Measurements from ENCODE around the gene ATXN2.

The ATXN2 gene

DNA sequence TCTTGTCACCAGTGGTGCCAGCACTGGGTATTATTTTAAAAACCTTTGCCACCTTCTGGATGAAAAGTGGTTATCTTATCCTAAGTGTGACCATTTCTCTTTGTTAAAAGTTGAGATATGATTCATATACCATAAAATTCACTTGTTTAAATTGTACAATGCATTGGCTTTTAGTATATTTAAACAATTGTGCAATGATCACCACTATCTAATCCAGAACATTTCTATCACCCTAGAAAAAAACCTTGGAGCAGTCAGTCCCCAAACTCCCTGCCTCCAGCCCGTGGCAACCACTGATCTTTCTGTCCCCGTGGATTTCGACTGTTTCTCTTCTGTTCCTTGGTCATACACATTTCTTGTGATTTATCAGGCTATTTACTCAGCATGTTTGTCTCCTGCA is 165.1 kb downstream of the ATXN2 start:
- no peak for DNase-seq

DNA sequence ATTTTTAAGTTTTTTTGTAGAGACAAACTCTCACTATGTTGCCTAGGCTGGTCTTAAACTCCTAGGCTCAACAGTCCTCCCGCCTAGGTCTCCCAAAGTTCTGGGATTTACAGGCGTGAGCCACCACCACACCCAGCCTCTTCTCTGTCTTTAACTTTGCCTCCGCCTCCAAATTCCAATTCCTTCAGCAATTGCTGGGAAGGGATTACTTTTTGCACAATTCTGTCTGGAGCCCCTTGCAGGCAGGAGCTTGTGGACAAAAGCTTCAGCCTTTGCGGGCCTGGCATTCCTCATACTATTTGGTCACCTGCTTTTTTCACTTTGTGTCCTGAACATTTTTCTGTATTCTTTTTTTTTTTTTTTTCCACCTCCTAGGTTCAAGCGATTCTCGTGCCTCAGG is 167.3 kb downstream of the ATXN2 start:
- DNase-seq = no peak

DNA sequence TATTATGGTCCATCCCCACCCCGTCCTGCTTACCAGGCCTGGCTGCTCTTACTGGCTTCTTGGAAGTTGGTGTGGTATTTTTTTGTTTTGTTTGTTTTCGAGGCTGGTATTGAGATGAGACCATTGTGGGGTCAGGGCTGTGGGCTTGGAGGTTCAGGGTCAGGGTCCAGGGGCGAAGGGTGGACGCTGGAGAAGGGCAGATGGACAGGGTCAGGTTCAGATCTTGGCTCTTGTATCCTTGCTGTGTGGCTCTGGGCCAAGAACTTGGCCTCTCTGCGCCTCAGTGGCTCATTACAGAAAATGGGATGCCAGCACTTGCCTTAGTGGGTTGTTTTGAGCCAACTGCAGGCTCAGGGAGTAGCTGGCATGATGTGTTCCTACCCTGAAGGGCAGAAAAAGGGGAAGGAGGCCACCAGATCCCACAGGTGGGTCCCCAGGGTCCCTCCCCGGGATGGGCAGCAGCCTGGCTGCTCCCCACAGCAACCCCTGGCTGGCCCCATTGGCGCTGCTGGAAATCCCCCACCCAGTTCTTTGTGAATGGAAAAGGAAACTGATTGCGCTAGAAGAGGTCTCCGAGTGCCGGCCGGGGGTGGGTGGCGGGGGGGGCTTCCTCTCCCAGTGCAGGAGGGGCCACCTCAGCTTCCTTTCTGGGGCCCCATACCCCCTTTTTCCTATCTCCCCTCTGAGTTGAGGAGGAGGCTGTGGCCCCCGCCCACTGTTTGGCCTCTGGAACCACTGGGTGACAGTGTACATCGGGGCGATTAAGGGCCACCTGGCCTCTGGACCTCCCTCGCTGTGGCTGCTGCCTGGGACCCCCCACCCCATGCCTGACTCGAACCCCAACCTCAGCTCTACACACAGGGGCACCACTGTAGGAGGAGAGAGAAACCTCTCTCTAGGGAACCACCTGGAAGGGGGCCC is 168.4 kb downstream of the ATXN2 start:
- no peak for DNase-seq

DNA sequence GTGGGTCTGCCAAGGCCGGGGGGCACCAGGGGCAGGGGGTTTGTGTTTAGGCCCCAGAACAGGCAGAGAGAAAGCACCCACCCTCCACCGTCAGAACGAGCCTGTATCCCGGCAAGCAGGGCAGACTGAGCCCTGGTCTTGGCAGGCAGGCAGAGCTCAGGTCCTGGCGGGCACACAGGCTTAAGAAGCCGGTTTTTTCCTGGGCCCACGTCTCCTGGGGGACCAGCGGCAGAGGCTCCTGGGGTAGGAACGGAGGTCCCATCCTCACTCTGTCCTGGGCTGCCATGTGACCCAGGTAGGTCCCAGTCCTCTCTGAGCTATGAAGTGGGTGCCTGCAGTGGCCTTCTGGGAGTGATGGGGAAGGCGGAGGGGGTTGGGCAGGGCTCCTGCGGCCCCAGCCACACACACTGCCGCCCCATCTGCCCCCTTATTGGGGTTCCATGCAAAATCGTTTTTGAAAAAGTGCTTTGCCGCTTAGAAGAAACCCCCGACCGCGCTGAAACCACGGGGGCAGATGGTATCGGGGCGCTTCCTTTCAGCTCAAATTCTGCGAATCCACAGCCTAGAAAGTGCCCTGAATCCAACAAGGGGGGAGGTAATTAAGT is 169.2 kb downstream of the ATXN2 start:
- no peak for DNase-seq

DNA sequence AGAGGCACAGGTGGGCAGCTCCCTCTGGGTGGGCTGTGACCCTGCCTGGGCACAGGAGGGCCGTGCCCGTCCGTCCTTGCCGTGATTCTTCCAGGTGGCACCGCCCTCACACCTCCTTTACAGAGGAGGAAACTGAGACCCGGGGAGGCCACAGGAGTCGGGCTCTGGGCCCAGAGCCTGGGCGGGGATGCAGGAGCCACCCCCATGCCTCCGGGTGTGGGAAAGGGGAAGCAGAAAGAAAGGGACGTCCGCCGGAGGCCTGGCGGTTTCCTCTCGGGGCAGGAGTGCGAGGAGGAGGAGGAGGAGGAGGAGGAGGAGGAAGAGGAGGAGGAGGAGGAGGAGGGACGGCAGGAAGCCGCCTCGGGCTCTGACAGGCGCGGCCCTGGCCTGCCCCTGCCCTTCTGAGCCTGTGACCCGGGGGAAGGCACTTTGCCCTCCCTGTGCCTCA is 170.4 kb downstream of the ATXN2 start:
- DNase-seq = no peak

DNA sequence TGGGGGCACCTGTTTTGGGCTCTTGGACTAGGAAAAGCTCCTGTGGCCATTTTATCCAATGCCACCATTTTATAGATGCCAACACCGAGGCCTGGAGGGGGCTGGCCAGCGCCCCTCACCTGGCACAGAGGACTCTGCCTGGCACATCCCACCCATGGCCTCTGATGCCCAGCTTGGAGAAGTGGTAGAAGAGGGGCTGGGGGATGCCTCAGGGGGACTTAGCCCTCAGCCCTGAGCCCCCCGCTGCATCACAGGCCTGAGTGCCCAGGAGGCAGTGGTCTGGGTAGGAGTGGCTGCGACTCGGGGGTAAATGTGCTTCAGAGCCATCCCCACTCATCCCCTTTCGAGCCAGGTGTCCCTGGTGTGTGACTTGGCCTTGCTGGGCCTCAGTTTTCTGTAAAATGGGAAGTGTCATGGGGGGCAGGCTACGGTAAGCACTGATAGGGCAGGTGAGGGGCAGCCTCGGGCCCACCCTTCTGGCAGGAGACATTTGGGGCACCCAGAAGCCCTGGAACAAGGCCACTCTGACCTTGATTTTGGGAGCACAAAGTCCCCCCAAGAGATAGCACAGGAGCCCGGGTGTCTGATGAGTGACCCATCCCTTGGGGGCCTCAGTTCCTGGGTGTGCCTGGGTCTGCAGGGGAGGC is 170.9 kb downstream of the ATXN2 start:
- no peak for DNase-seq

DNA sequence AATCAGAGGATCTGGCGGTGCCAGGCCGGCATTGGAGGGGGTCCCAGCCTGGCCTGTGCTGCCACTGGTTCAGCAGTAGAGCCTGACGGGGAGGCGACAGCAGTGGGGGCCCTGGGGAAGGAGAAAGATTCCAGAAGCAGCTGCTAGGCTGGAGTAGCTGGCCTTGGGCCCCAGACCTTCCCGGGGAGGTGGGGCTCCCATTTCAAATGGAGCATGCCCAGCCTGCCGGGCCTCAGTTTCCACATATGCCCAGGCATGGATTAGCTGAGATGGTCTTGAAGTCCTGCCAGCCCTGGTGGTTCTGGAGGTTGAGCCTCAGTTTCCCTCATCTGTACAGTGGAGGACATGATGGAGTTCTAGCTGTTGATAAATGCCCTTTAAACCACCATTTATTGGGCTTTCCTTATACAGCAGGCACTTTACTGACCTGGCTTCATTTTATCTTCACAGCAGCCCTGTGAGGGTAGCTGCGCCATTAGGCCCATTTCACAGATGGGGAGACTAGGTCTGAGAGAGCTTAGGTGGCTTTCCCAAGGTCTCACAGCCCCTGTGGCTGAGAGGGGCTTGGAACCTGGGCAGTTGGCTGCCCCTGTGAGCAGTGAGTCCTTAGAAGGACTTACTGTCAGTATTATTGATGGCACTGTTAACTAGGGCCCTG is 171.6 kb downstream of the ATXN2 start:
- DNase-seq = no peak

DNA sequence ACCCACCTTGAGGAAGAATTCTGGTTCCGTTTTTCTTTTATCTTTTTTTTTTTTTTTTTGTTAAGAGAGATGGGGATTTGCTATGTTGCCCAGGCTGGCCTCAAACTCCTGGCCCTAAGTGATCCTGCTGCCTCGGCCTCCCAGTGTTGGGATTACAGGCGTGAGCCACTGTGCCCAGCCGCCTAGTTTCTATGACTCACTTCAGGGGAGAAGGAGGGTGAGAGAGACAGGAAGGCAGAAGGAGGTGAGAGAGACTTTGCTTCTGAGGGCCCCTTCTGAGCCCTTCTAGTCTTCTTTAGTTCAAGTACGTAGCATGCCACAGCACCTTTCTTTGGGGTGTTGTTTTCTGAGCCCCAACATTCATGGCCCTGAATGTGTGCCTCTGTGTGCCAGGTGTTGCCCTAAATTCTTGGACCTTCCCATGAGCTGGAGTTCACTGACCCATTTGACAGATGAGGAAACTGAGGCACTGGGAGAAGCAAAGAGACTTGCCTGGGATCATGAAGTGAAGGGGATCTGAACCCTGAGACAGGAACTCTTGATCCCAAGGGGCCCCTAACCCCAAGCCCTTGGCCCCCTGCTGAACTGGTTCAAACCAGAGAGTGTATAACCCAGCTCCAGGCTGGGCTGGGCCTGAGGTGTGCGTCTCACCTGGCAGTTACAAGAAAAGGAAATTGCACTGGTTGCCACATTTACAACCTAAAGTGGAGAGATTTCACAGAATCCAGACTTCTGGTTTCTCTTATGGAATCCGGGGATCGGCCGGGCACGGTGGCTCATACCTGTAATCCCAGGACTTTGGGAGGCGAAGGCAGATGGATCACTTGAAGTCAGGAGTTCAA is 172.6 kb downstream of the ATXN2 start:
- DNase-seq = no peak

DNA sequence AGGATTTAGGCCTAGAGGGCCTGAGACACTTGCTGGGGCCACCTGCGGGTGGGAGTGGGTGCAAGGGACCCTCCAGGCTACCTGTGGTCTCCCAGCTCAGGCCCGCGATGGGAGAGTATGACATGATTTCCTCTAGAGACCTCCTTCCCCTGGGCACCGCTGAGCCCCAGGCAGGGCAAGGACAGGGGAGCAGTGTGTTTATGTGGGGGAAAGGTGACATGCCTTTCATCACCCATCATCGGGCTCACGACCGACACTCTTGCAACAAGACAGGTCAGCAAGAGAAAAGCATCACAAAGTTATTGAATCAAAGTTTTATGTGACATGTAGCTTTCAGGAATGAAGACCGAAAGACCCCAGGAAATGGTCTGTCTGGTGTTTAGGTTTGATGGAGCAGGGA is 173.5 kb downstream of the ATXN2 start:
- no peak for DNase-seq

DNA sequence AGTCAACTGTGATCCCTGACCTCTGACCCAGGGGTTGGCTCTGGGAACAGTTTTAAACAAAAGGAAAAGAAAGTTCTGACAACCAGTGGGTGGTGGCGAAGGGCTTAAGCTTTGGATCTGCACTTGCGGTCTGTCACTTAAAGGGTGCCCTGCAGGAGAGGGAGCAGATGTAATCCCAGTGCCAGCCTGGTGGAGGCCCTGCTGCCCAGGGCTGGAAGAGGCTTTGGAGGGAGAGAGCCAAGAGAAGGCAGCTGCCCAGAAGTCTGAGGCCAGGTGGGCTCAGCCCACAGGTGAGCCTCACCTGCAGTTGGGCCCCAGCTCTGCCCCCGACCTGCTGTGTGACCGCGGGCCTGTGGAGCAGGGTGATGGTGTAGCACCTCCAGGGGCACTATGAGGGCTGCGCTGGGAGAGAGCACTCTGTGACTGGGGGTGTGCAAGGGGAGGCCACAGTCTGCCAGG is 174.3 kb downstream of the ATXN2 start:
- no peak for DNase-seq

DNA sequence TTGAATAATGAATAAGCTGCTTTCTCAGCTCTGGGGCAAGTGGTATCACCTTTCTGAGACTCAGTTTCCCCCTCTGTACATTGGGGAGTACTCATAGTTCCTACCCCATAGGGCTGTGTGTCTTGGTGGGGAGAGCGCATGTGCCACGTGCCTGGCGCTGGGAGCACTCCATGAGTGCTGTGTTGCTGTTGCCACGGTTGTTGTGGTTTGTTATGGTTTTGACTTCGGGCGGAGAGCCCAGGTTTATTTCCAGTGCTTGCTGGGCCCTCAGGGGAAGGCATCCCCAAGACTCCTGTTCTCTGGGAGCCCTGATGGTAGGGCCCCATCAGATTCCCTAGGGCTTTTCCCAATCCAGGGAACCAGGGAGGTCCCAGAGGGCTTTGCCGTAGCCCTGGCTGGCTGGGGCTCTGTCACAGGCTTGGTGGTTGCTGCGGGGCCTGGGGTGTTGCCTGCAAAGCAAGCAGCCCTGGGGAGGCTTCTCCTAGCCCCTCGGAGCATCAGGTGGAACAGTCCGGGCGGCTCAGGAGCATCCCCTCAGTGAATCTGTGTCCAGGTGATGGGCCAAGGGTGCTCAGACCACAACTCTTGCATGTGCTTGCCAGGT is 174.8 kb downstream of the ATXN2 start:
- DNase-seq = no peak

DNA sequence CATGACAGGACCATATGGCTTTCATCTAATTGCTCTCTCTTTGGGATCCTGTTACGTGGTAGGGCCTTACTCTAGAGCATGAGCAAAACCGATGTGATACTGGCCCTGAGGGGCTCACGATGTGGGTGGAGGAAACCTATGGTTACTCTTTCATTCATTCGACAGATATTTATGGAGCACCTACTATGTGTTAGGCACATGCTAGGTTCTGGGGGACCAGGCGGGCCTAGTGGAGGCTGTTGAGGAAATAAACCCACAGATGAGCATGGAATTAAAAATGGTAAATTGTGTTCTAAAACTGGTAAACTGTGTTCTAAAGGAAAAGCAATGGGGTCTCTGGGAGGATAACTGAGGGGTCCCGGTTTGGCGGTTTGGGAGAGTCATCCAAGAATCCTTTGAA is 178.6 kb downstream of the ATXN2 start:
- DNase-seq = no peak

DNA sequence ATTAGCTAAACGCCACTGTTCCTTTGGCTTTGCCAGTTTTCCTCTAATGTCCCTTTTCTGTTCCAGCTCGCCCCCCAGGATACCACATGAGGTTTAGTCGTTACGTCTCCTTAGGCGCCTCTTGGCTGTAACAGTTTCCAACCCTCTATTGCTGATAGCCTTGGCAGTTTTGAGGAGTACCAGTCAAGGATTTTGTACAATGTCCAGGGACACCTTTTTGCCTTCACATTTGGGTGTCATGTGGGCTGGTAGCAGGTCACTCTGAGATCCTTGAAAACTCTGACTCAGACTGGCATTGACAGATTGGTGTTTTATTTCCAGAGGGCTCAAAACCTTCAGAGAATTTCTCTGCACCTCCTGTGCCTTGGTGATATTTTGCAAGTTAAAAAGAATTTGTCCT is 179.3 kb downstream of the ATXN2 start:
- DNase-seq = no peak

DNA sequence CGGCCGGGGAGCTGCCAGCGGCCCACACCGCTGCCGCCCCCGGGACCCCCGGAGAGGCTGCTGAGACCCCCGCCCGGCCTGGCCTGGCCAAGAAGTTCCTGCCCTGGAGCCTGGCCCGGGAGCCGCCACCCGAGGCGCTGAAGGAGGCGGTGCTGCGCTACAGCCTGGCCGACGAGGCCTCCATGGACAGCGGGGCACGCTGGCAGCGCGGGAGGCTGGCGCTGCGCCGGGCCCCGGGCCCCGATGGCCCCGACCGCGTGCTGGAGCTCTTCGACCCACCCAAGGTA is 180.6 kb downstream of the ATXN2 start:
- DNase-seq = no peak

DNA sequence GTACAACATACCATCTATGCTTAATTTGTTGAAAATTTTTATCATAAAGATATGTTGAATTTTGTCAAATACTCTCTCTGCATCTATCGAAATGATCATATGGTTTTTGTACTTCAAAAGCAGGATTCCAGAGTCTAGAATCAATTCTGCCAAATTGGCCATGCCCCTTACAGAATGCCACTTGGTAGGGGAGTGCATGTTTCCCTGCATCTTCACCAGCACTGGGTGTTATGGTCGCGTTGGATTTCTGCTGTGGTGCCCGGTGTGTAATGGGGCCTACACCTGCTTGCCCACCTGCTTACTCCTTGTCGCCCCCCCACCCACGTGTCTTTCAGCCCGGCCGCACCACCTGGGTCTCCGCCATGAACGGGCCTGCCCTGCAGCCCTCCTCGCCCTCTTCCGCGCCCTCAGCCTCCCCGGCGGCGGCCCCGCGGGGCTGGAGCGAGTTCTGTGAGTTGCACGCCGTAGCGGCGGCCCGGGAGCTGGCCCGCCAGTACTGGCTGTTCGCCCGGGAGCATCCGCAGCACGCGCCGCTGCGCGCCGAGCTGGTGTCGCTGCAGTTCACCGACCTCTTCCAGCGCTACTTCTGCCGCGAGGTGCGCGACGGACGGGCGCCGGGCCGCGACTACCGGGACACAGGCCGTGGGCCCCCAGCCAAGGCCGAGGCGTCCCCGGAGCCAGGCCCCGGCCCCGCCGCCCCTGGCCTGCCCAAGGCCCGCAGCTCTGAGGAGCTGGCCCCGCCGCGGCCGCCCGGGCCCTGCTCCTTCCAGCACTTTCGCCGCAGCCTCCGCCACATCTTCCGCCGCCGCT is 181.1 kb downstream of the ATXN2 start:
- no peak for DNase-seq

DNA sequence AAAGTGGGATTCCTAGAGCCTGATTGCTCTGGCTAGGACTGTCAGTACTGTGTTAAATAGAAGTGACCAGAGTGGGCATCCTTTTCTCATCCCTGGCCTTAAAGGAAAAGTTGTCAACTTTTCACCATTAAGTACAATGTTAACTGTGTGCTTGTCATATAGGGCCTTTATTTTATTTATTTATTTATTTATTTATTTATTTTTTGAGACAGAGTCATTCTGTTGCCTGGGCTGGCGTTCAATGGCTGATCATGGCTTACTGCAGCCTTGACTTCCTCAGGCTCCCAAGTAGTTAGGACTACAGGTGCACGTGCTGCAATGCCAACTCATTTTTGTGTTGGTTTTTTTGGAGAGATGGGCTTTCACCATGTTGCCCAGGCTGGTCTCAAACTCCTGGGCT is 181.8 kb downstream of the ATXN2 start:
- DNase-seq = no peak

DNA sequence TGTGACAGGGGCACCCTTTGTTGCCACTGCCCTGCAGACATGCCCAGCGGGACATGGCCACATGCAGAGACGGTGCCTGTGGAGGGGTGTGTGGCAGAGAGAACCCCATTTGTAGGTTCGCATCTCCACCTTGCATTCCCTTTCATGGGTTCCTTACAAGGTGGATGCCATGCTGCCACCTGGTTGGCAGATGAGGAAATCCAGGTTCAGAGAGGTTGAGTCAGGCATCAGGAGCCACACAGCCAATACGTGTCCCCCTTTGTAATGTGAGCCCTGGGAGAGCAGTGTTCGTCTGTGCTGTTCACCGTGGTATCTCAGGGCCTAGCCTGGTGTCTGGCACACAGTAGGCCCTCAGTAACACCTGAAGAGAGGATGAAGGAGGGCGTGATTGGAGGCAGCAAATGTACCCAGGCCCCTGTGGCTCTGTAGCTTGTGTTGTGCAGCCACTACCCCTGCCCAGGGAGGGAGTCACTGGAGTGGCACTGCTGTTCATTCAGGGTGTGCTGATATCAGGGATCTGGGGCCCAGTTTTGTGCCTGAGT is 184.3 kb downstream of the ATXN2 start:
- DNase-seq = no peak

DNA sequence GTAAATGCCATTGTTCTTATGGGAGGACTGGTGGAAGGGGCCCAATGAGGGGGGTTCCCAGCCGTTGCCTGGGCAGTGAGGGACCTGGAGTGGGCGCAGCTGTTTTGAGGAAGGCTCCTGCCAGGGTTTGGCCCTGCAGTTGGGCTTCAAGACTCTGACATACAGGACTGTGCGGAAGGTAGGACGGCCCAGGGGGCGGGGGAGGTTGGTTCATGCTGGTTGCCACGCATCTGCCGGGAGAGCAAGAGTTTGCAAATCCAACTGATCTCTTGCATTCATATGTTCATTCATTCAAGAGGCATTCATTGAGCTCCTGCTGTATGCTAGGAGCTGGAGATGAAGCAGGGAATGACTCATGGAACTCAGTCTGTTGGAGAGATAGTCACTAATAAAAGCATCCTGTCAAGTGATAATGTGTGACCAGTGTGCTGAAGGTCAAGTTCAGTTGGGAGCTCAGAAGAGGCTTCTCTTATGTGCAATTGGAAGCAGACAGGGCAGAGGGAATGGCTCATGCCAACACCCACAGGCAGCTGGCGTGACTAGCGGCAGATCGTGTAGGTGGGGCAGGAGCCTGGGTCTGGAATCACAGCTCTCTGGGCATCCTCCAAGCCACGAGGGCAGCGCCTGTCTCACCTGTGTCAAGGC is 185.6 kb downstream of the ATXN2 start:
- no peak for DNase-seq

DNA sequence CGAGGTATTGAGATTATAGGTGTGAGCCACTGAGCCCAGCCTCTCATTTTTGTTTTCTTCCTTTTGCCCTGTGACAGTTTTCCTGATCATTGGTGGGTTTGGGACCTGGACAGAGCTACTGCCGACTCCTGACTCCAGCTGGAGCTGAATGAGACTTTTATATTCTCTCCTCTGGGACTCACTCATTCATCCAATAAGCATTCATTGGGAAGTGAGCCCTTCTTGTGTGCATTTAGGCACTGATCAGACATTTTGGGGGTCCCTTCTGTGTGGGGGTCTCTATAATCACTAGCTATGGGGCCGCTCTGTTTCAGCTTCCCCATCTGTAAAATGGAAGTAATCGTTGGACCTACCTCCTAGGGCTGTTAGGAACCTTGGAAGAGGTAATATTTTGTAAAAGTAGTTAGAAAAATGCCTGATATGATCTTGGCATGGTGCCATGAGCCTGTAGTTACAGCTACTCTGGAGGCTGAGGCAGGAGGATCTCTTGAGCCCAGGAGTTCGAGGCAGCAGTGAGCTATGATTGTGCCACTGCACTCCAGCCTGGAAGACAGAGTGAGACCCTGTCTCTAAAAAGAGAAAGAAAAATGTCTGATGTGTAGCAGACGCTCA is 186.2 kb downstream of the ATXN2 start:
- no peak for DNase-seq

Data from NCI-H187 (cell line).